H9 (cell line): Measurements from ENCODE around the gene OSBP. TPM values are rescaled to one million over a fixed set of nuclear protein-coding genes. Genes with fewer than 3 reads are reported as not detected.

ENCODE experiments used
- DNase-seq: peaks from one replicate; pipeline ENCODE4 v3.0.0-alpha.2; 2017
- H2AFZ ChIP-seq: one replicate; pipeline ENCODE4 v1.6.1; 2013; ENCODE audit warnings: mild to moderate bottlenecking, low read length, control low read depth, moderate library complexity
- H2AK5ac ChIP-seq: 2 replicates; pipeline ENCODE4 v1.6.1; 2013; ENCODE audit warnings: low read length, control low read depth, mixed read lengths; ENCODE audit not compliant: insufficient read length
- H2BK120ac ChIP-seq: one replicate; pipeline ENCODE4 v1.6.1; 2013; ENCODE audit warnings: low read depth, mild to moderate bottlenecking, low read length, control low read depth, inconsistent platforms; ENCODE audit not compliant: poor library complexity, severe bottlenecking
- H2BK12ac ChIP-seq: 2 replicates; pipeline ENCODE4 v1.6.1; 2013; ENCODE audit warnings: low read length, control low read depth, mixed read lengths, low read depth; ENCODE audit not compliant: insufficient read length
- H2BK15ac ChIP-seq: 2 replicates; pipeline ENCODE4 v1.6.1; 2013; ENCODE audit warnings: low read depth, low read length, control low read depth
- H2BK20ac ChIP-seq: one replicate; pipeline ENCODE4 v1.6.1; 2013; ENCODE audit warnings: low read depth, mild to moderate bottlenecking, low read length, control low read depth, inconsistent platforms; ENCODE audit not compliant: poor library complexity, severe bottlenecking
- H2BK5ac ChIP-seq: 2 replicates; pipeline ENCODE4 v1.6.1; 2013; ENCODE audit warnings: low read length, control low read depth, mixed read lengths; ENCODE audit not compliant: insufficient read length
- H3K14ac ChIP-seq: 2 replicates; pipeline ENCODE4 v1.6.1; 2013; ENCODE audit warnings: low read length, control low read depth; ENCODE audit not compliant: insufficient read depth
- H3K18ac ChIP-seq: 2 replicates; pipeline ENCODE4 v1.6.1; 2013; ENCODE audit warnings: low read depth, mild to moderate bottlenecking, mixed read lengths, low read length, control low read depth; ENCODE audit not compliant: insufficient read length
- H3K23ac ChIP-seq: 2 replicates; pipeline ENCODE4 v1.6.1; 2013; ENCODE audit warnings: low read length, control low read depth, mixed read lengths, low read depth; ENCODE audit not compliant: insufficient read length
- H3K23me2 ChIP-seq: 2 replicates; pipeline ENCODE4 v1.6.1; 2013; ENCODE audit warnings: low read depth, mild to moderate bottlenecking, mixed read lengths, low read length, control low read depth; ENCODE audit not compliant: insufficient read length, poor library complexity, severe bottlenecking
- H3K27ac ChIP-seq: 2 replicates; pipeline ENCODE4 v1.5.1; 2013; ENCODE audit warnings: low read length, control low read depth, mixed read lengths, low read depth; ENCODE audit not compliant: insufficient read length
- H3K27me3 ChIP-seq: 2 replicates; pipeline ENCODE4 v1.6.1; 2013; ENCODE audit warnings: low read length, control low read depth, inconsistent platforms; ENCODE audit not compliant: insufficient read depth
- H3K4ac ChIP-seq: 2 replicates; pipeline ENCODE4 v1.6.1; 2013; ENCODE audit warnings: low read depth, mild to moderate bottlenecking, control low read depth, inconsistent platforms, low read length, moderate library complexity
- H3K4me1 ChIP-seq: 2 replicates; pipeline ENCODE4 v1.6.1; 2013; ENCODE audit warnings: low read length, control low read depth, inconsistent platforms; ENCODE audit not compliant: insufficient read depth
- H3K4me2 ChIP-seq: 2 replicates; pipeline ENCODE4 v1.6.1; 2013; ENCODE audit warnings: low read length, control low read depth, mixed read lengths; ENCODE audit not compliant: insufficient read length, insufficient read depth
- H3K56ac ChIP-seq: 2 replicates; pipeline ENCODE4 v1.6.1; 2013; ENCODE audit warnings: low read depth, mild to moderate bottlenecking, mixed read lengths, low read length, control low read depth; ENCODE audit not compliant: insufficient read length
- H3K79me1 ChIP-seq: 2 replicates; pipeline ENCODE4 v1.6.1; 2013; ENCODE audit warnings: low read depth, mild to moderate bottlenecking, moderate library complexity, low read length, control low read depth, inconsistent platforms; ENCODE audit not compliant: insufficient read depth, poor library complexity, severe bottlenecking
- H3K79me2 ChIP-seq: 2 replicates; pipeline ENCODE4 v1.6.1; 2013; ENCODE audit warnings: low read length, control low read depth, inconsistent platforms; ENCODE audit not compliant: insufficient read depth
- H3K9ac ChIP-seq: 2 replicates; pipeline ENCODE4 v1.6.1; 2013; ENCODE audit warnings: low read length, control low read depth, mixed read lengths; ENCODE audit not compliant: insufficient read length; ENCODE audit errors: extremely low read depth
- H3K9me3 ChIP-seq: one replicate; pipeline ENCODE4 v1.6.1; 2013; ENCODE audit warnings: low read depth, low read length, inconsistent platforms; ENCODE audit not compliant: control insufficient read depth
- H3T11ph ChIP-seq: one replicate; pipeline ENCODE4 v1.6.1; 2013; ENCODE audit warnings: mild to moderate bottlenecking, low read length, control low read depth, inconsistent platforms
- H4K20me1 ChIP-seq: one replicate; pipeline ENCODE4 v1.6.1; 2013; ENCODE audit not compliant: control insufficient read depth, insufficient read length, insufficient read depth
- H4K5ac ChIP-seq: 2 replicates; pipeline ENCODE4 v1.6.1; 2013; ENCODE audit warnings: low read depth, mild to moderate bottlenecking, mixed read lengths, low read length, control low read depth; ENCODE audit not compliant: insufficient read length
- H4K8ac ChIP-seq: replicated peaks from 2 replicates; pipeline ENCODE4 v1.6.1; 2013; ENCODE audit warnings: low read length, control low read depth, mixed read lengths, low read depth; ENCODE audit not compliant: insufficient read length
- H4K91ac ChIP-seq: 2 replicates; pipeline ENCODE4 v1.6.1; 2013; ENCODE audit warnings: low read depth, mild to moderate bottlenecking, moderate library complexity, mixed read lengths, low read length, control low read depth; ENCODE audit not compliant: insufficient read length
- H3K27ac Mint-ChIP-seq, 3 experiments: 2 replicates in 2 of 3; 3 replicates in 1 of 3; pipeline ENCODE4 v1.8.0; 2020 to 2021; ENCODE audit warnings: mixed read lengths in 3 of 3, mild to moderate bottlenecking in 1 of 3, moderate library complexity in 1 of 3
- H3K27me3 Mint-ChIP-seq: 2 replicates; pipeline ENCODE4 v1.8.0; 2021; ENCODE audit warnings: low read depth, mild to moderate bottlenecking, moderate library complexity, mixed read lengths
- H3K36me3 Mint-ChIP-seq, 3 experiments: 2 replicates in 2 of 3; 3 replicates in 1 of 3; pipeline ENCODE4 v1.8.0; 2020 to 2021; ENCODE audit warnings: low read depth in 3 of 3, mixed read lengths in 3 of 3; ENCODE audit not compliant: insufficient read depth in 1 of 3
- H3K4me1 Mint-ChIP-seq, 2 experiments: 2 replicates each; pipeline ENCODE4 v1.8.0; 2020; ENCODE audit warnings: mixed read lengths in 2 of 2
- H3K4me3 Mint-ChIP-seq, 2 experiments: 2 replicates in 1 of 2; 3 replicates in 1 of 2; pipeline ENCODE4 v1.8.0; 2020 to 2021; ENCODE audit warnings: mild to moderate bottlenecking in 2 of 2, mixed read lengths in 2 of 2, moderate library complexity in 1 of 2
- H3K9me3 Mint-ChIP-seq, 2 experiments: 2 replicates in 1 of 2; 3 replicates in 1 of 2; pipeline ENCODE4 v1.8.0; 2020; ENCODE audit warnings: mild to moderate bottlenecking in 2 of 2, mixed read lengths in 2 of 2, moderate library complexity in 1 of 2
- whole genome bisulfite sequencing: extraction: QIAGEN DNeasy Blood & Tissue Kit; methylation state at CpG from one replicate; pipeline ENCODE4 v1.1.7; 2013; ENCODE audit warnings: missing lambda C conversion rate, low lambda C conversion rate, mixed read lengths; ENCODE audit not compliant: insufficient read length; ENCODE audit errors: extremely low coverage; 5-methylcytosine and 5-hydroxymethylcytosine counted together
- total RNA-seq: library from RNA; stranded (reverse); gene quantifications from 2 replicates; pipeline ENCODE4 v1.2.1, GENCODE V29; 2021
- TF ChIP-seq, protein P1 (sequence below): fragments of 200-600 bp; sonication (generic); conservative IDR thresholded peaks from 3 replicates; pipeline ENCODE4 v1.8.0; 2021; ENCODE audit warnings: antibody characterized with exemption, mild to moderate bottlenecking

The OSBP gene
- total RNA-seq, 1 experiment from 2014 or later, result 48.5 TPM

DNA sequence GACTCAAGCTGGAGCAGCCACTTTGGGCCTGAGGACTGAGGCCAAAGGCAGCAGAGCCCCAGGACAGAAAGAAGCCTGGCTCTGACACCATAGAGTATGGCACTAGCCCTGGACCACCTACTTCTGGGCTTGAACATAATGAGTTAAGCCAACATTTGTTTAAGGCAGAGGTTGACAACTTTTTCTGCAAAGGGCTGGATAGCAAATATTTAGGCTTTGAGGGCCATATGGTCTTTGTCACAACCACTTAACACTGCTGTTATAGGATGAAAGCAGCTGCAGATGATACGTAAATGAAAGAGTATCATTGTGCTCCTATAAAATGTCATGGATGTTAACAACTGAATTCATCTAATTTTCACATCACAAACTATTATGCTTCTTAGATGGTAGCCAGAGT is 16.6 kb downstream of the OSBP start:
- no peak overlapping the region for H3T11ph ChIP-seq
- H3K27ac Mint-ChIP-seq, result no peak overlapping the region
- no CpG with 5 or more reads among the region's 1 CpG for WGBS
- TF ChIP-seq, protein P1, sequence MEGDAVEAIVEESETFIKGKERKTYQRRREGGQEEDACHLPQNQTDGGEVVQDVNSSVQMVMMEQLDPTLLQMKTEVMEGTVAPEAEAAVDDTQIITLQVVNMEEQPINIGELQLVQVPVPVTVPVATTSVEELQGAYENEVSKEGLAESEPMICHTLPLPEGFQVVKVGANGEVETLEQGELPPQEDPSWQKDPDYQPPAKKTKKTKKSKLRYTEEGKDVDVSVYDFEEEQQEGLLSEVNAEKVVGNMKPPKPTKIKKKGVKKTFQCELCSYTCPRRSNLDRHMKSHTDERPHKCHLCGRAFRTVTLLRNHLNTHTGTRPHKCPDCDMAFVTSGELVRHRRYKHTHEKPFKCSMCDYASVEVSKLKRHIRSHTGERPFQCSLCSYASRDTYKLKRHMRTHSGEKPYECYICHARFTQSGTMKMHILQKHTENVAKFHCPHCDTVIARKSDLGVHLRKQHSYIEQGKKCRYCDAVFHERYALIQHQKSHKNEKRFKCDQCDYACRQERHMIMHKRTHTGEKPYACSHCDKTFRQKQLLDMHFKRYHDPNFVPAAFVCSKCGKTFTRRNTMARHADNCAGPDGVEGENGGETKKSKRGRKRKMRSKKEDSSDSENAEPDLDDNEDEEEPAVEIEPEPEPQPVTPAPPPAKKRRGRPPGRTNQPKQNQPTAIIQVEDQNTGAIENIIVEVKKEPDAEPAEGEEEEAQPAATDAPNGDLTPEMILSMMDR, result no peak
- H2BK12ac ChIP-seq, result no peak overlapping the region
- no peak overlapping the region for H2BK120ac ChIP-seq
- no peak overlapping the region for H2AFZ ChIP-seq
- no peak overlapping the region for H4K8ac ChIP-seq
- no peak overlapping the region for H3K4me2 ChIP-seq
- peaks cover 41 to 81% (median 77%) of the 10 kb centered on the region in 3 experiments for H3K36me3 Mint-ChIP-seq
- H4K20me1 ChIP-seq, result no peaks in the 10 kb centered on the region
- H3K9me3 Mint-ChIP-seq, result no peaks in the 10 kb centered on the region
- no peaks in the 10 kb centered on the region for H3K9me3 ChIP-seq
- no peak overlapping the region for H2BK5ac ChIP-seq
- no peaks in the 10 kb centered on the region for H3K27me3 ChIP-seq
- no peak overlapping the region for H3K18ac ChIP-seq
- no peak overlapping the region for H3K14ac ChIP-seq
- H4K5ac ChIP-seq, result no peak overlapping the region
- H3K79me1 ChIP-seq, result no peaks in the 10 kb centered on the region
- H2BK20ac ChIP-seq, result no peak overlapping the region
- H3K27ac ChIP-seq, result no peak overlapping the region
- H3K23ac ChIP-seq, result no peak overlapping the region
- H3K4me1 ChIP-seq, result no peaks in the 10 kb centered on the region
- H3K56ac ChIP-seq, result no peak overlapping the region
- H3K9ac ChIP-seq, result no peak overlapping the region
- H3K4ac ChIP-seq, result no peak overlapping the region
- no peak overlapping the region for H4K91ac ChIP-seq
- no peak overlapping the region for H2BK15ac ChIP-seq
- no peak overlapping the region for H3K4me3 Mint-ChIP-seq
- no peak for DNase-seq
- H3K4me1 Mint-ChIP-seq, result no peaks in the 10 kb centered on the region
- H3K27me3 Mint-ChIP-seq, result no peaks in the 10 kb centered on the region
- no peaks in the 10 kb centered on the region; the same call in 1 of the 2 replicates for H3K79me2 ChIP-seq
- H3K23me2 ChIP-seq, result no peaks in the 10 kb centered on the region
- no peak overlapping the region for H2AK5ac ChIP-seq
